GM12875 (cell line): ENCODE measurements around the gene GALNT7.

Source experiments
- H3K4me3 ChIP-seq: one replicate; pipeline ENCODE4 v1.5.1; 2011; ENCODE audit warnings: low read depth, low read length, control low read depth
- TF ChIP-seq, protein P1 (sequence below): IDR thresholded peaks from 2 replicates; pipeline ENCODE4 v1.5.1; 2011; ENCODE audit warnings: low read depth, mild to moderate bottlenecking, control low read depth, inconsistent platforms, low read length, moderate library complexity, borderline replicate concordance; ENCODE audit not compliant: insufficient read depth

Gene GALNT7

DNA sequence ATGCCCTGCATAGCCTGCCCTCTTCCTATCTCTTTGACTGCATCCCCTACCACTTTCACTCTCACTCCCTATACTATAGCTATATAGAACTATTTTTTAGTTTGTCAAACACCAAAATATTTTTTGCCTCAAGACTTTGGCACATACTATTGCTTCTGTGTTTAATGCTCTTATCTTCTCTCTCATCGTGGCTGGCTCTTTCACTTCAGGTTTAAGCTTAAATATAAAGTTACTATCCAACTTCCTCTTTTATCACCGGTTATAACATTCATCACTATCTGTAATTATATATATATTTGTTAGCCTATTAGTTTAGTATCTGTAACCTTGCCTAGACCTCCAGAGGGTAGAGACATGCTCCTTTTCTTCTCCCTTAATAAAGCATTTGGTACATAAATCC lies 177.0 kb downstream of the GALNT7 start:
- TF ChIP-seq, protein P1, sequence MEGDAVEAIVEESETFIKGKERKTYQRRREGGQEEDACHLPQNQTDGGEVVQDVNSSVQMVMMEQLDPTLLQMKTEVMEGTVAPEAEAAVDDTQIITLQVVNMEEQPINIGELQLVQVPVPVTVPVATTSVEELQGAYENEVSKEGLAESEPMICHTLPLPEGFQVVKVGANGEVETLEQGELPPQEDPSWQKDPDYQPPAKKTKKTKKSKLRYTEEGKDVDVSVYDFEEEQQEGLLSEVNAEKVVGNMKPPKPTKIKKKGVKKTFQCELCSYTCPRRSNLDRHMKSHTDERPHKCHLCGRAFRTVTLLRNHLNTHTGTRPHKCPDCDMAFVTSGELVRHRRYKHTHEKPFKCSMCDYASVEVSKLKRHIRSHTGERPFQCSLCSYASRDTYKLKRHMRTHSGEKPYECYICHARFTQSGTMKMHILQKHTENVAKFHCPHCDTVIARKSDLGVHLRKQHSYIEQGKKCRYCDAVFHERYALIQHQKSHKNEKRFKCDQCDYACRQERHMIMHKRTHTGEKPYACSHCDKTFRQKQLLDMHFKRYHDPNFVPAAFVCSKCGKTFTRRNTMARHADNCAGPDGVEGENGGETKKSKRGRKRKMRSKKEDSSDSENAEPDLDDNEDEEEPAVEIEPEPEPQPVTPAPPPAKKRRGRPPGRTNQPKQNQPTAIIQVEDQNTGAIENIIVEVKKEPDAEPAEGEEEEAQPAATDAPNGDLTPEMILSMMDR = no peak
- H3K4me3 ChIP-seq = no peak overlapping the region

- TF ChIP-seq, protein P1 = no peak
- H3K4me3 ChIP-seq = no peak overlapping the region
Observed at GRCh38 chr4:173346074-173346473, 177.5 kb downstream of the GALNT7 start.

GRCh38 chr4:173347467-173347866 lies 178.9 kb downstream of the GALNT7 start:
- no peak overlapping the region for H3K4me3 ChIP-seq
- TF ChIP-seq, protein P1 = no peak

- TF ChIP-seq, protein P1 = no peak
- H3K4me3 ChIP-seq = no peak overlapping the region
Observed at GRCh38 chr4:173357939-173358338, 189.3 kb downstream of the GALNT7 start.

GRCh38 chr4:173360587-173361221 lies 192.1 kb downstream of the GALNT7 start:
- H3K4me3 ChIP-seq = no peak overlapping the region
- TF ChIP-seq, protein P1 = no peak

DNA sequence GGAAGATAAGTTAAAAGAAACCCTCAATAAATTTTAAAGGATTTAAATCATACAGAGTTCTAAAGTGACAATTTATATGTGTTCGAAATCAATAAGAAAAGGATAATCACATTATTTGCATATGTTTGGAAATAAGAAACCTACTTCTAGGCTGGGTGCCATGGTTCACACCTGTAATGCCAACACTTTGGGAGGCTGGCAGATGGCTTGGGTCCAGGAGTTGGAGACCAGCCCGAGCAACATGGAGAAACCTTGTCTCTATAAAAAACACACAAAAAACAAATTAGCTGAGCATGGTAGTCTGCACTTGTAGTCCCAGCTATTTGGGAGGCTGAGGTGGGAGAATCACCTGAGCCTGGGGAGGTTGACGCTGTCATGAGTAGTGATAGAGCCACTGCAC lies 194.1 kb downstream of the GALNT7 start:
- H3K4me3 ChIP-seq = no peak overlapping the region
- TF ChIP-seq, protein P1 = no peak

GRCh38 chr4:173365359-173365996 lies 196.9 kb downstream of the GALNT7 start:
- no peak overlapping the region for H3K4me3 ChIP-seq
- TF ChIP-seq, protein P1 = no peak
